H9 (cell line): Measurements from ENCODE around the gene TRANK1. TPM values are rescaled to one million over a fixed set of nuclear protein-coding genes. Genes with fewer than 3 reads are reported as not detected.

Experiments
- DNase-seq: peaks from one replicate; pipeline ENCODE4 v3.0.0-alpha.2; 2017
- H2AFZ ChIP-seq: one replicate; pipeline ENCODE4 v1.6.1; 2013; ENCODE audit warnings: mild to moderate bottlenecking, low read length, control low read depth, moderate library complexity
- H2AK5ac ChIP-seq: 2 replicates; pipeline ENCODE4 v1.6.1; 2013; ENCODE audit warnings: low read length, control low read depth, mixed read lengths; ENCODE audit not compliant: insufficient read length
- H2BK120ac ChIP-seq: one replicate; pipeline ENCODE4 v1.6.1; 2013; ENCODE audit warnings: low read depth, mild to moderate bottlenecking, low read length, control low read depth, inconsistent platforms; ENCODE audit not compliant: poor library complexity, severe bottlenecking
- H2BK12ac ChIP-seq: 2 replicates; pipeline ENCODE4 v1.6.1; 2013; ENCODE audit warnings: low read length, control low read depth, mixed read lengths, low read depth; ENCODE audit not compliant: insufficient read length
- H2BK15ac ChIP-seq: 2 replicates; pipeline ENCODE4 v1.6.1; 2013; ENCODE audit warnings: low read depth, low read length, control low read depth
- H2BK20ac ChIP-seq: one replicate; pipeline ENCODE4 v1.6.1; 2013; ENCODE audit warnings: low read depth, mild to moderate bottlenecking, low read length, control low read depth, inconsistent platforms; ENCODE audit not compliant: poor library complexity, severe bottlenecking
- H2BK5ac ChIP-seq: 2 replicates; pipeline ENCODE4 v1.6.1; 2013; ENCODE audit warnings: low read length, control low read depth, mixed read lengths; ENCODE audit not compliant: insufficient read length
- H3K14ac ChIP-seq: 2 replicates; pipeline ENCODE4 v1.6.1; 2013; ENCODE audit warnings: low read length, control low read depth; ENCODE audit not compliant: insufficient read depth
- H3K18ac ChIP-seq: 2 replicates; pipeline ENCODE4 v1.6.1; 2013; ENCODE audit warnings: low read depth, mild to moderate bottlenecking, mixed read lengths, low read length, control low read depth; ENCODE audit not compliant: insufficient read length
- H3K23ac ChIP-seq: 2 replicates; pipeline ENCODE4 v1.6.1; 2013; ENCODE audit warnings: low read length, control low read depth, mixed read lengths, low read depth; ENCODE audit not compliant: insufficient read length
- H3K23me2 ChIP-seq: 2 replicates; pipeline ENCODE4 v1.6.1; 2013; ENCODE audit warnings: low read depth, mild to moderate bottlenecking, mixed read lengths, low read length, control low read depth; ENCODE audit not compliant: insufficient read length, poor library complexity, severe bottlenecking
- H3K27ac ChIP-seq: 2 replicates; pipeline ENCODE4 v1.5.1; 2013; ENCODE audit warnings: low read length, control low read depth, mixed read lengths, low read depth; ENCODE audit not compliant: insufficient read length
- H3K27me3 ChIP-seq: 2 replicates; pipeline ENCODE4 v1.6.1; 2013; ENCODE audit warnings: low read length, control low read depth, inconsistent platforms; ENCODE audit not compliant: insufficient read depth
- H3K4ac ChIP-seq: 2 replicates; pipeline ENCODE4 v1.6.1; 2013; ENCODE audit warnings: low read depth, mild to moderate bottlenecking, control low read depth, inconsistent platforms, low read length, moderate library complexity
- H3K4me1 ChIP-seq: 2 replicates; pipeline ENCODE4 v1.6.1; 2013; ENCODE audit warnings: low read length, control low read depth, inconsistent platforms; ENCODE audit not compliant: insufficient read depth
- H3K4me2 ChIP-seq: 2 replicates; pipeline ENCODE4 v1.6.1; 2013; ENCODE audit warnings: low read length, control low read depth, mixed read lengths; ENCODE audit not compliant: insufficient read length, insufficient read depth
- H3K56ac ChIP-seq: 2 replicates; pipeline ENCODE4 v1.6.1; 2013; ENCODE audit warnings: low read depth, mild to moderate bottlenecking, mixed read lengths, low read length, control low read depth; ENCODE audit not compliant: insufficient read length
- H3K79me1 ChIP-seq: 2 replicates; pipeline ENCODE4 v1.6.1; 2013; ENCODE audit warnings: low read depth, mild to moderate bottlenecking, moderate library complexity, low read length, control low read depth, inconsistent platforms; ENCODE audit not compliant: insufficient read depth, poor library complexity, severe bottlenecking
- H3K79me2 ChIP-seq: 2 replicates; pipeline ENCODE4 v1.6.1; 2013; ENCODE audit warnings: low read length, control low read depth, inconsistent platforms; ENCODE audit not compliant: insufficient read depth
- H3K9ac ChIP-seq: 2 replicates; pipeline ENCODE4 v1.6.1; 2013; ENCODE audit warnings: low read length, control low read depth, mixed read lengths; ENCODE audit not compliant: insufficient read length; ENCODE audit errors: extremely low read depth
- H3K9me3 ChIP-seq: one replicate; pipeline ENCODE4 v1.6.1; 2013; ENCODE audit warnings: low read depth, low read length, inconsistent platforms; ENCODE audit not compliant: control insufficient read depth
- H3T11ph ChIP-seq: one replicate; pipeline ENCODE4 v1.6.1; 2013; ENCODE audit warnings: mild to moderate bottlenecking, low read length, control low read depth, inconsistent platforms
- H4K20me1 ChIP-seq: one replicate; pipeline ENCODE4 v1.6.1; 2013; ENCODE audit not compliant: control insufficient read depth, insufficient read length, insufficient read depth
- H4K5ac ChIP-seq: 2 replicates; pipeline ENCODE4 v1.6.1; 2013; ENCODE audit warnings: low read depth, mild to moderate bottlenecking, mixed read lengths, low read length, control low read depth; ENCODE audit not compliant: insufficient read length
- H4K8ac ChIP-seq: replicated peaks from 2 replicates; pipeline ENCODE4 v1.6.1; 2013; ENCODE audit warnings: low read length, control low read depth, mixed read lengths, low read depth; ENCODE audit not compliant: insufficient read length
- H4K91ac ChIP-seq: 2 replicates; pipeline ENCODE4 v1.6.1; 2013; ENCODE audit warnings: low read depth, mild to moderate bottlenecking, moderate library complexity, mixed read lengths, low read length, control low read depth; ENCODE audit not compliant: insufficient read length
- H3K27ac Mint-ChIP-seq, 3 experiments: 2 replicates in 2 of 3; 3 replicates in 1 of 3; pipeline ENCODE4 v1.8.0; 2020 to 2021; ENCODE audit warnings: mixed read lengths in 3 of 3, mild to moderate bottlenecking in 1 of 3, moderate library complexity in 1 of 3
- H3K27me3 Mint-ChIP-seq: 2 replicates; pipeline ENCODE4 v1.8.0; 2021; ENCODE audit warnings: low read depth, mild to moderate bottlenecking, moderate library complexity, mixed read lengths
- H3K36me3 Mint-ChIP-seq, 3 experiments: 2 replicates in 2 of 3; 3 replicates in 1 of 3; pipeline ENCODE4 v1.8.0; 2020 to 2021; ENCODE audit warnings: low read depth in 3 of 3, mixed read lengths in 3 of 3; ENCODE audit not compliant: insufficient read depth in 1 of 3
- H3K4me1 Mint-ChIP-seq, 2 experiments: 2 replicates each; pipeline ENCODE4 v1.8.0; 2020; ENCODE audit warnings: mixed read lengths in 2 of 2
- H3K4me3 Mint-ChIP-seq, 2 experiments: 2 replicates in 1 of 2; 3 replicates in 1 of 2; pipeline ENCODE4 v1.8.0; 2020 to 2021; ENCODE audit warnings: mild to moderate bottlenecking in 2 of 2, mixed read lengths in 2 of 2, moderate library complexity in 1 of 2
- H3K9me3 Mint-ChIP-seq, 2 experiments: 2 replicates in 1 of 2; 3 replicates in 1 of 2; pipeline ENCODE4 v1.8.0; 2020; ENCODE audit warnings: mild to moderate bottlenecking in 2 of 2, mixed read lengths in 2 of 2, moderate library complexity in 1 of 2
- CTCF ChIP-seq: fragments of 200-600 bp; sonication (generic); conservative IDR thresholded peaks from 3 replicates; pipeline ENCODE4 v1.8.0; 2021; ENCODE audit warnings: antibody characterized with exemption, mild to moderate bottlenecking
- WGBS: extraction: QIAGEN DNeasy Blood & Tissue Kit; methylation state at CpG from one replicate; pipeline ENCODE4 v1.1.7; 2013; ENCODE audit warnings: missing lambda C conversion rate, low lambda C conversion rate, mixed read lengths; ENCODE audit not compliant: insufficient read length; ENCODE audit errors: extremely low coverage; 5-methylcytosine and 5-hydroxymethylcytosine counted together
- total RNA-seq: library from RNA; stranded (reverse); gene quantifications from 2 replicates; pipeline ENCODE4 v1.2.1, GENCODE V29; 2021

TRANK1 gene
- total RNA-seq, 1 experiment from 2014 or later, result 5.9 TPM

GRCh38 chr3:36893137-36893557 is 51.7 kb downstream of the TRANK1 start:
- no CpG with 5 or more reads among the region's 2 CpGs for WGBS
- Histone ChIP-seq H3K14ac (no peak overlapping the region), H3K9me3 (no peaks in the 10 kb centered on the region), H4K5ac (no peak overlapping the region), H3K23me2 (no peaks in the 10 kb centered on the region), H3K4me1 (no peaks in the 10 kb centered on the region), H3K27me3 (no peaks in the 10 kb centered on the region), H3K23ac (no peak overlapping the region), H3K4ac (no peak overlapping the region), H3T11ph (no peak overlapping the region), H4K20me1 (no peaks in the 10 kb centered on the region), H3K9ac (no peak overlapping the region), H2BK20ac (no peak overlapping the region), H3K56ac (no peak overlapping the region), H2BK5ac (no peak overlapping the region), H2BK15ac (no peak overlapping the region), H4K8ac (no peak overlapping the region), H3K18ac (no peak overlapping the region), H2AK5ac (no peak overlapping the region), H2AFZ (no peak overlapping the region), H3K27ac (no peak overlapping the region), H3K79me1 (no peaks in the 10 kb centered on the region), H4K91ac (no peak overlapping the region), H3K4me2 (no peak overlapping the region), H3K79me2 (no peaks in the 10 kb centered on the region), H2BK12ac (no peak overlapping the region), H2BK120ac (no peak overlapping the region)
- Mint-ChIP-seq H3K27ac (peak overlapping the region in 1 of 3 experiments; percentile 72; a peak in 1 of 7 replicates), H3K27me3 (no peaks in the 10 kb centered on the region; the same call in 1 of the 2 replicates), H3K9me3 (no peaks in the 10 kb centered on the region), H3K4me3 (no peak overlapping the region), H3K36me3 (0 out of 7 replicates have a peak, but pooled peaks cover 0 to 5% (median 1%) of the 10 kb centered on the region in 3 experiments), H3K4me1 (peaks cover 5 to 17% of the 10 kb centered on the region in 2 experiments)
- TF ChIP-seq CTCF, result no peak
- DNase-seq, result no peak
